Occipital lobe (tissue), 2 donors: ENCODE results near the gene IL7R. TPM values are rescaled to one million over a fixed set of nuclear protein-coding genes. Genes with fewer than 3 reads are reported as not detected.
"Not testable (repeated sequence)": the region's sequence is repeated elsewhere in the genome, so short reads cannot be mapped to it uniquely, and the experiment has no call there.

ENCODE experiments used
- DNase-seq: peaks from one replicate; lab custom pipeline; 2025; lab: John Stamatoyannopoulos, UW
- total RNA-seq: library from RNA; depleted of rRNA; stranded (reverse); fragments of >200 nt; gene quantifications from one replicate; pipeline ENCODE4 v1.2.3, GENCODE V29; 2014

The IL7R gene
- total RNA-seq, 1 donor from 2014 or later, result under 0.01 TPM

DNA sequence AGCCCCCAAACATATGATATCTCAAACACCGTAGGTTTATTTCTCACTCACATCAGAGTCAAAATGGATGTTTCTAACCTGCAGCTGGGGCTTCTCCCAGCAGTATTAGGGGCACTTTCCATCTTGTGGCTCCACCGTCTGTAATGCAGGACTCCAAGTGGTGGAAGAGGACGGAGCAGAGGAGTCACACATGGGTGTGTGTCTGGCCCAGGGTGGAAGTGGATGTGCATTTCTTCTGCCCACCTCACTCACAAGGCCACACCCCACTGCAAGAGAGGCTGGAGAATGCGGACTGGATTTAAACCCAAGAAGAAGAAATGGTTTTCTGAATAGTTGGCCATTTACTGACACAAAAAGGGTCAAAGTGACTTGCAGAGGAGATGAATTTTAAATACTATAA lies 13.9 kb downstream of the IL7R start:
- no peak for DNase-seq

DNA sequence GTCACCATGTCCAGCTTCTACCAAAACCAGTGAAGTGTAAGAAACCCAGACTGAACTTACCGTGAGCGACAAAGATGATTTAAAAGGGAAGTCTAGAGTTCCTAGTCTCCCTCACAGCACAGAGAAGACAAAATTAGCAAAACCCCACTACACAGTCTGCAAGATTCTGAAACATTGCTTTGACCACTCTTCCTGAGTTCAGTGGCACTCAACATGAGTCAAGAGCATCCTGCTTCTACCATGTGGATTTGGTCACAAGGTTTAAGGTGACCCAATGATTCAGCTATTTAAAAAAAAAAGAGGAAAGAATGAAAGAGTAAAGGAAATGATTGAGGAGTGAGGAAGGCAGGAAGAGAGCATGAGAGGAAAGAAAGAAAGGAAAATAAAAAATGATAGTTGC lies 19.8 kb downstream of the IL7R start:
- DNase-seq, result no peak

DNA sequence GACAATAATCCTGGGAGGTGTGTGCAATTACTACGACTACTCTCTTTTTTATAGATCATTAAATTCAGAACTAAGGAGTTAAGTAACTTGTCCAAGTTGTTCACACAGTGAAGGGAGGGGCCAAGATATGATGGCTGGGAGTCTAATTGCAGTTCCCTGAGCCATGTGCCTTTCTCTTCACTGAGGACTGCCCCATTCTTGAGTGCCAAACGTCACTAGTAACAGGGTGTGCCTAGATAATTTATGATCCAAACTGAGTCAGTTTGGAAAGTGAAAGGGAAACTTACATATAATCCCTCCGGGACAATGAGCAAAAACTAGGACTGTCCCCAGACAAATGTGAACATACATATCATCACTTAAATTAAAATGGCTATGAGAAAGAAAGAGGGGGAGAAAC lies 20.2 kb downstream of the IL7R start:
- no peak for DNase-seq

DNA sequence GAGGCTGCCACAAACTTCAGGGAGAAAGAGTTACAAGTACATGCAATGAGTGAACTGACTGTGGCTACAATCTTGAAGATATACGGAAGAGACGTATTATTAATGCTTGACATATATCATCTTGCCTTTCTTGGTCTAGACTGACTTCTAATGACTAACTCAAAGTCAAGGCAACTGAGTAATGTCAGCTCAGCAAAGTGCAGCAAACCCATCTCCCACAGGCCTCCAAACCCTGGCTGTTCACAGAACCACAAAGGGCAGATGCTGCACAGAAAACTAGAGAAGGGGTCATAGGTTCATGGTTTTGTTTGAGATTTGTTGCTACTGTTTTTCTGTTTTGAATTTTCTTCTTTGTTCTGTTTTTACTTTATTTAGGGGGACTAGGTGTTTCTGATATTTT lies 21.0 kb downstream of the IL7R start:
- DNase-seq, result no peak

DNA sequence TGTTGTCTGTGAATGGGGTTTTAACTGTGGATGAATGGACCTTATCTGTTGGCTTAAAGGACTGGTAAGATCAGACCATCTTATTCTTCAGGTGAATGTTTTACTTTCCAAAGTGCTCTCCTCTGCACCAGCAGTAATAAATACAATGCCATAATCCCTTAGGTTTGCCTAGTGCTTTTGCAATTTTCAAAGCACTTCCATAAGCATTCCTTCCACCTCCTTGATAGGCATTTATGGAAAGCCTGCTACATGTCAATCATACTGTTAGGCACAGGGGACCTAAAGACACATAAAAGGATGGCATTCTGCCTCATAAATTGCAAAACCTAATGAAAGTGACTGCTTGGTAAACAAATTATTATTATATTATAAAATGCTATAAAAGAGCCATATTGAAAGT lies 21.4 kb downstream of the IL7R start:
- no peak for DNase-seq

DNA sequence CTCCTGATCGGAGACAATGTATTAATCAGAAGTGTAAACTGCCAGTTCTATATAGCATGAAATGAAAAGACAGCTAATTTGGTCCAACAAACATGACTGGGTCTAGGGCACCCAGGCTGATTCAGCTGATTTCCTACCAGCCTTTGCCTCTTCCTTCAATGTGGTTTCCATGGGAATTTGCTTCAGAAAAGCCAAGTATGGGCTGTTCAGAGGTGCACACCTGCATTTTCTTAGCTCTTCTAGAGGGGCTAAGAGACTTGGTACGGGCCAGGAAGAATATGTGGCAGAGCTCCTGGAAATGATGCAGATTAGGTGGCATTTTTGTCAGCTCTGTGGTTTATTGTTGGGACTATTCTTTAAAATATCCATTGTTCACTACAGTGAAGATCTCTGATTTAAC lies 22.4 kb downstream of the IL7R start:
- no peak for DNase-seq

DNA sequence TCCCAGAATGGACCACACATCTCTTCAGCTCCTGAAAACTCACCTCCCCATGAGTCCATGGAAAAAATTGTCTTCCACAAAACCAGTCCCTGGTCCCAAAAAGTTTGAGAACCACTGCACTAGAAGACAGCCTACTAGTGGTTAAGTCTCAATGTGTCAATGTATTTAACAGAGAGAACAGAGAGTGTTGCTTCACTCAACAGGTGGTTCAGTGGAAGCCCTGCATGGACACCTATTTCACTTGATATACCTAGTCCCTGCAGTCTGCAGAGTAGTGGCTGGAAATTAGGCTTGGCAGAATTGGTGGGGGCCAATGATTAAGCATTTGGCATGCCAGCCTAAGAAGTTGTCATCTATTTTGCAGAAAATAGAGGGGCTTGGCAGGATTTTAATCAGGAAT lies 23.0 kb downstream of the IL7R start:
- DNase-seq, result no peak

DNA sequence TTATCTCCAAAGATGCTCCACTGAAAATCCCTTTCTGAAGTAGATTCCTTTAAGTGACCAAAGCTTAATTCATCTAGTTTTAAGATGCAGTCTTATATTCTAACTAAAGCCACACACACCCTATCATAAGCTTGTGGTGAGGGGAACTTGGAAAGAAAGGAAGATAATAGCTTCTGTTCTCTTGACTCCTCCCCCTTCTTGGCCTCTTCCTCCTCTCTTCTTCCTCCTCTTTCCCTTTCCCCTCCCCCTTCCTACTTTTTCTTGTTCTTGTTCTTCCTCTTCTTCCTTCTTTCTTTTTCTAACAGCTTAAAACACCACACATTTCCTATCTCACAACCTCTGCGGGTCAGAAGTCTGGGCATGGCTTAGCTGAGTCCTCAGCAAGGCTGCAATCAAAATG lies 23.5 kb downstream of the IL7R start:
- DNase-seq, result no peak

DNA sequence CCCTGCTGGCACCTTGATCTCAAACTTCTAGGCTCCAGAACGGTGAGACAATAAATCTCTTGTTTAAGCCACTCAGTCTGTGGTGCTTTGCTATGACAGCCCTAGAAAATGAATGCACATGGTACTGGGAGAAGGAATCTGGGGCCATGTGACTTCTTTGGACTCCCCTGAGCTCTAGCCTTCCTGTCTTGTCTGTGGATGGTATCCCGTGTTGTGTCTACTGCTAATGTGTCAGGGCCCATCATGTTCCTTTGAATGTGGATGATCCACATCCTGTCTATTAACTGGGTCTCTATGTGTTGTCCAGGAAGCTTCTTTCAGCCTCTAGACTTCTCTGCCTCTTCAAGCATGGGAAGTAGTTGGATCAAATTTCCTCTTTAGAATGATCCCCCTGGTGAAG lies 25.1 kb downstream of the IL7R start:
- DNase-seq, result no peak

DNA sequence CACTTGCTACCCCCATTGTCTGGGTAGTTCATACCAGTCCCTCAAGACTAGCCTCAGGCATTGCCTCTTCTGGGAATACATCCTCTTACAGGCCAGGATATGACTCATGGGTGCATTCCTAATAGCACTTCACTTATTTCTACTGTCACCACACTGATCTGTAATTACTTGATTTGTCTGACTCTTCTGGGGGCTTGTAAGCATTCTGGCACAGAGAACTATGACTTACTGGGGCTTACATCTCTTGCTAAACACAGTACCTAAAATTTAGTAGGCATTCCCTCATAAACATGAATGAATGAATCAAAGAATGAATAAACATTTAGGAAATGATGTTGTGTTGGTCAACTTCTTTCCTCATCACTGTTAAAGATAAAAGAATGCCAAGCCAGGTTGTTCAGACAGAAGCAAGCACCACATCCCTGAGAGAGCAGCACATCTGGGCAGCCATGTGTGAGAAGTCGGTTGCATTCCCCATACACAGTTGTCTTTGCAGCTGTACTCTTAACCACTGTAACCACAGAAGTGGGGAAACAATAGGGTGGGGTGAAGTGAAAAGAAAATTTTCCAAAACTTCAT lies 27.6 kb downstream of the IL7R start:
- no peak for DNase-seq

DNA sequence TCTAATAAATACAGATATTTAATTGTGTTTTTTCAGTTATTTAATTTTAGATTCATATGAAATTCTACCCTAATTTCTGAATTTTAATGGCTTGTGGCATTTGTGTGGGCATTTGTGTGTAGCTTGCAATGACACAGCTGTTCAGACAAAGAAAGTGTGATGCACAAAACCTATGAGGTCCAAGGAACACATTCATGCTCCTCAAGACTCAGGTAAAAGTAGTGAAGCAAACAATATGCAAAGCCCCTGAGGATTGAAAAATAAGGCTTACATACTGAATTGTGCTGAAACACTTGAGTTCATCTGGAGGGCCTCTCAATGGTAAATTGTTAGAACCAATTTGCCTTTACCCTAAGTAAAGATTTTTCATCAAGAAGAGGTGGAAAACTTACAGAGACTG lies 28.1 kb downstream of the IL7R start:
- no peak for DNase-seq

DNA sequence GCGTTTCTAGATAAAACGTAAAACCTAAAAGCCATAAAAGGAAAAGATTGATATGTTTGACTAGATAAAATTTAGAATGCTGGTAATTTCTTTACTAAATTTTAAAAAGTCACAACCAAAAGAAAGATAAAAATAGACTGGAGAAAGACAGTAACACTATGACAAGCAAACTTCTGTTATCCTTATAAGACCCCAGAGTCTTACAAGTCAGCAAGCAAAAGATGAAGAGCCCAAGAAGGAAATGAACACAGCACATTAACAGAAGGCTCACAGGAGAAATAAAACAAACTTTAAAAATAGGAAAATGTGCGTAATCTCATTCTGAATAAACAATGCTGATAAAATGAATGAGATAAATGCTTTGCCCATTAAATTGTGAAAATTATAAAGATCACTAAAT lies 29.7 kb downstream of the IL7R start:
- DNase-seq, result no peak

DNA sequence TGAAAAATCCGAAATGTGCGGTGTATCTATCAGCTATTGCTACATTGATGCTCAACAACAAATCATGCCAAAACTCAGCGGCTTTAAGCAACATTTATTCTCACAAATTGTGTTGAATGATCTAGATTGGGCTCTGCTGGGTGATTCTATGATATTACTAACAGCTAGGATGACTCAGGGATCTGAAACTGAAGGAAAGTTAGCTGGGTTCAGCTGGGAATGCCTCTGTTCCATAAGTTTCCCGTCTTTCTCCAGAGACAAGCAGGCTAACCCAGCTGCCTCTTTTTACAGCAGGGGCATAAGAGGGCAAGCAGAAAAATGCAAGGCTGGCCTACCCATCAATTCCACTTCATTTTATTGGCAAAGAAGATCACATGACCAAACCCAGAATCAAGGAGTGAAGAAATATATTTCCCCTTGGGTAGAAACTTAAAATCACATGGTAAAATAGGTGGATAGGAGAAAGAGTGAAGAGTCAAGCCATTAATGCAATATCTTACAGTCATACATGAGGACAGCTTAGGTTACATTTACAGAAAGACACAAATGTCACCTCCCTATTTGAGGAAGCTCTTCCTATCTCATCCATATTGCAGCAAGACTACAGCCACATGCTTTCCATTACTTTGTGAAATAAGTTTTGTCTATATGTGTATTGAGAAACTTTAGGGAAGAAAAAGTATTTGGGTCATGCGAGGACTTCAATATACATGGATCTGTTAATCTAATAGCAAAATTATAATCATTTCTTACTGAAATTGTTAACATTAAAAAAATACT lies 30.8 kb downstream of the IL7R start:
- DNase-seq, result no peak

DNA sequence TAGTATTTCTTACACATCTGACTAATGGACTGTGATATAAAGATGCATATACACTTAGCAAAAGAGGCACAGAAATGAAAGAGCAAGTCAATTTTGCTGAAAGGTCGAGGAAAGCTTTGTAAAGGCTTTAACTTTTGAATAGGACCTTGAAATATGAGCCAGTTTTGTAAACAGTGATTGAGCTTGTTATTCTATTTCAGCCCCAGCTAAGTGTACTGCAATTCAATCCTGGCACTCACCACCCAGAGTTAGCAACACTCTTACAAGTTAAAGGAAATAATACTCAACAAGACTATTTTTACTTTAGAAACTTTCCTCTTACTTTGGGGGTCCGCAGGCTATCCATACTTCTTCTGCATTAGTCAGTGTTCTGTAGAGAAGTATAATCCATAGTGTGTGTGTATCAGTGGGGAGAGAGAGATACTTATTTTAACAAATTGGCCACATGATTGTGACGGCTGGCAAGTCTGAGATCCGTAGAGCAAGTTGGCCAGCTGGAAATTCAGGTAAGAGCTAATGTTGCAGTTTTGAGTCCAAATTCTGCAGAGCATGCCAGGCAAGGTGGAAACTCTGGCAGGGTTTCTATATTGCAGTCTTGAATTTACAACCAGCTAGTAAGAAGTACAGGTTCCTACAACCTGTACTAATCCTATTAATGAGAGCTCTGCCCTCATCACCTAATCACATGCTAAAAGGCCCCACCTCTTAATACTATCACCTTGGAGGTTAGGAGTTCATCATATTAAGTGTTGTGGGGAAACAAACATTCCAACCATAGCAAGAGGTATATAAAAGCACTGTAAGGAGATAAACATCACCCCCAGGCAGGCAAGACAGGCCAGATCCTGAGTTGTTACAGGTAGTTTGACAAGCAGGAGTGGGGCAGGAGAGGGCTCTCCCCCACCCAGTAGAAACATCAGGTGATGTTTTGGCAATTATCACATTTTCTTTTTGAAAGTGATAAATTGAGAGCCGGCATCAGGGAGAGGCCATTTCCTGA lies 33.6 kb downstream of the IL7R start:
- no peak for DNase-seq

DNA sequence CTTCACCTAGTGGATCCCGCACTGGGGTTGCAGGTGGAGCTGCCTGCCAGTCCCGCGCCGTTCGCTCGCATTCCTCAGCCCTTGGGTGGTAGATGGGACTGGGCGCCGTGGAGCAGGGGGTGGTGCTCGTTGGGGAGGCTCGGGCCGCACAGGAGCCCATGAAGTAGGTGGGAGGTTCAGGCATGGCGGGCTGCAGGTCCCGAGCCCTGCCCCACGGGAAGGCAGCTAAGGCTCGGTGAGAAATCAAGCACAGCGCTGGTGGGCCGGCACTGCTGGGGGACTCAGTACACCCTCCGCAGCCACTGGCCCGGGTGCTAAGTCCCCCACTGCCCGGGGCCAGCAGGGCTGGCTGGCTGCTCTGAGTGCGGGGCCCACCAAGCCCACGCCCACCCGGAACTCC lies 36.1 kb downstream of the IL7R start:
- not testable (repeated sequence) for DNase-seq

DNA sequence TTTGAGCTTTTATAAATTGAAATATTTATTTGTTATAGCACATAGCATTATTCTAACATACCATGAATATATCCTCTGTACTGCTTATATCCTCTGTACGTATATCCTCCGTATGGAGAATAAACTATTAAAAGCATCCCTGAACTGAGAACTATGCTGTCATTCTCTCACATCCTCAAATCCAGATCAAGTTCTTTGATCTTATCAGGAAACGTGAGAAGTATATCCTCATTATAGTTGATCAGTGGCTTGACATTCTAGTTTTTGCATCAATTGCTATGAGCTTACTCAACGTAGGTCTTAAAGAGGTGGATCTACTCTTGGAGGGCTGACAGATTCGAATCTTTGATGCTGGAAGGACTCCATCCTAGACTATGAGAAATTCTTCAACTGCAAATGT lies 37.4 kb downstream of the IL7R start:
- DNase-seq, result no peak

DNA sequence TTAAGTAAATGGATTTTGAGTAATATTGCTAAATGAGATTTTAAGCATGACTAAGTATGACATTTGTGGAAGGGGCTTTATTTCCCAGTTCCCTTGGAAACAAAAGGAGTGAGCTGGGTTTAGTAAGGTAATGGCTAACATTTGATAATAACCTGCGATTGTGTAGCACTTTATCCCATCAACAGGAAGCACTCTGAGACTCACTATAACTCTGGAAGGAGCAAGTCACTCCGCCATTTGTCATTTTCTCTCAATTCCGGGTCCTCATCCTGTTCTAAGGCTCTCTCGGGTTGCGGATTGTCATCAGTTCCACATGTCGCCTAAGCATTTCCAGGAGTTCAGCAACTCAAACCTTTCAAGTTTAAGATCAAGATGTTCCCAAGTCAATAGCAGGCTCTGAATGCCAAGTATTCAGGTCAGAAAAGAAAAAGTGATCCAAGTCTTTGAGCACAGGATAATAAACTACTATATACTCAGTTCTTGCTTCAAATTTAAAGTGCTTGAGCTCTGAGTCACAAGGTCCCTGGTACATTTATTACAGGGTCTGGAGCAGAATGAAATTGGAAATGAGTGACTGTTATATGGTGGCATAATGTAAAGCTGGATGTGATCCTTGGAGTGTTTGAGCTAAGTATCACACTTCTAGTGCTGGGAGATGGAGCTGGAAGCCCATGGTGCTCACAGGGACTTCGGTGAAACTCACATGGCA lies 42.4 kb downstream of the IL7R start:
- no peak for DNase-seq

DNA sequence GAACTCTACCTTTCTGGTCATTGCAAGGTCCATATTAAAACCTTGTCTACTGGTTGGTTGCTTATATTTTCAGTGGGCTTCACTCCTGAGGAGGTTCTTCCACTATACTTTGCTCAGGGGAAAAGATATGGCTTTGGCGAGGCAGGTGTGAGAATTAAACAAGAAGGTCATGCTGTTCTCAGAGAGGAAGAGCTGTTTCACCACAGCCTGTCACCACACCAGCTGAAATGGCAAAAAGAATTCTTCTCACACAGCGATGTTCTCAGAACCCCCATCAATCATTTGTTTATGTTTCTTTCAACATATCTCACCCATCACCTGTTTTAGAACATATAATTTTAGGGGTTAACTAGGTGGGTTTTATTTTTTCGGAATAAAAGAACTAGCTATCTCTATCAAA lies 43.1 kb downstream of the IL7R start:
- DNase-seq, result no peak

DNA sequence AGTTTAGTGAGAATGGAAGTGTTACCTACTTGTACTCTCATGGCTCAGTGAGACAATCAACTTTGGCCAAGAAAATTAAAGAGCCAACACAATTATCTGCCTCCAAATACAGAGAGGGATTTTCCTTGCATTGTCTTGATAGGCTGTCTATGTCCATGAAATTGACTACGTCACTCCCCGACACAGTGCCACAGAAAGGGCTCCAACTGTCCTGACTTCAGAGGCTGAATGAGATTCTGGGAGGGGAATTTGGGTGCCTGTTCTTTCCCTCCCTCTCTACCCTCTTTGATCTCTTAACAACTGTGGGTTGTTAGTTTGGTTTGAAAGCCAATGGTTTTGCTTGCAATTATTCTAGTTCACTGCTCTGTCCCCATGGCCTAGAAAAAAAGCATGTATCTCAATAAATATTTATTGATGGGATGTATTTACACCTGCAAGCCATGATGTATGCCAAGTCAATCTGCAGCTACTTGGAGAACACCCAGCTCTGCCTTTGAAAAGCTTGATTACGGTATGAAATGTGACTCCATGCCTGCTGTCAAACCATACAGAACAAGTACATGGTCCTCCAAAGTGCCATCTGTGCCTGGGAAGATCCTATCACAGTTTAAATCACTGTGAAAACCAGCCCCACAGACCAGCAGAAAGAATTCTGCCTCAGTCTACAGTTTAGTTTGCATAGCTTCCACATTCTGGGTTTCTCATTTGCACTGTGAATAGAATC lies 44.4 kb downstream of the IL7R start:
- no peak for DNase-seq

DNA sequence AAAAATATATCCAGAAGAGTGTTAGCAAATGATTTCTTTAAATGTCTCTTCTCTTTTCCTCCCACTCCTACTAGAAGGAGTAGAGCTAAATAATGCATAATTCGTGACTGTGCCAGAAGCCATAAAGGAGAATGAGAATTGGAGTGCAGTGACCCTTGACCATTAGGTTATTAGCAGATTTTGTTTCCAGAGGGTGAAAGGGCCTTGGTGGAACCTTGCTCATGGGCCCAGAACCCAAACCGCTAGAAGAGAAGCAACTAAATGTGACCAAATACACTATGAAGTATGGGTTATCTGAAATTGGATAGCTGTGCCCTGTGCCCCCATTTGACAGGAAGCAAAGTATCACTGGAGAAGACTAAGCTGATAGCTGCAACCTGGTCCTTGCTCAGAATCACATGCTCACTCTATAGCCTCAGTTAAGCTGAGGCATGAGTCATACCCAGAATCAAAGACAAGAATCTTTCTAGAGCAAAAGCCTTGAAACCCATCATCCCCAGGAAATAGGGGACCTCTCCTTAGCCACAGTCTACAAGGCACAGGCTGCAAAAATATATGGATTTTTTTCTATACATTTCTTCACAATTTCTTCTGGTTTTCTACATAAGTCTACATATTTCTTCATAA lies 45.5 kb downstream of the IL7R start:
- no peak for DNase-seq
